ENCODE results near the gene NYNRIN. TPM values are rescaled to one million over a fixed set of nuclear protein-coding genes. Genes with fewer than 3 reads are reported as not detected.
A peak's percentile ranks its signal among the peaks of the same experiment; 100 is the strongest.

The NYNRIN gene
- total RNA-seq, 1 donor from 2014 or later: 39.6 TPM

- peaks cover 41% of the 10 kb centered on the region for H3K4me1 Mint-ChIP-seq (ENCODE audit: unreplicated experiment)
Observed at GRCh38 chr14:24437736-24438067, 38.9 kb downstream of the NYNRIN start.

GRCh38 chr14:24438223-24439097 lies 39.7 kb downstream of the NYNRIN start:
- H3K4me1 Mint-ChIP-seq (ENCODE audit: unreplicated experiment): peaks cover 40% of the 10 kb centered on the region
- H3K27ac Mint-ChIP-seq (ENCODE audit: unreplicated experiment): peak overlapping the region; percentile 34
- H3K9me3 Mint-ChIP-seq (ENCODE audit: unreplicated experiment): no peaks in the 10 kb centered on the region
- H3K36me3 Mint-ChIP-seq (ENCODE audit: unreplicated experiment): peaks cover 31% of the 10 kb centered on the region
- H3K27me3 Mint-ChIP-seq (ENCODE audit: unreplicated experiment): no peaks in the 10 kb centered on the region
- H3K4me3 Mint-ChIP-seq (ENCODE audit: unreplicated experiment): no peak overlapping the region
- TF ChIP-seq, protein P1, sequence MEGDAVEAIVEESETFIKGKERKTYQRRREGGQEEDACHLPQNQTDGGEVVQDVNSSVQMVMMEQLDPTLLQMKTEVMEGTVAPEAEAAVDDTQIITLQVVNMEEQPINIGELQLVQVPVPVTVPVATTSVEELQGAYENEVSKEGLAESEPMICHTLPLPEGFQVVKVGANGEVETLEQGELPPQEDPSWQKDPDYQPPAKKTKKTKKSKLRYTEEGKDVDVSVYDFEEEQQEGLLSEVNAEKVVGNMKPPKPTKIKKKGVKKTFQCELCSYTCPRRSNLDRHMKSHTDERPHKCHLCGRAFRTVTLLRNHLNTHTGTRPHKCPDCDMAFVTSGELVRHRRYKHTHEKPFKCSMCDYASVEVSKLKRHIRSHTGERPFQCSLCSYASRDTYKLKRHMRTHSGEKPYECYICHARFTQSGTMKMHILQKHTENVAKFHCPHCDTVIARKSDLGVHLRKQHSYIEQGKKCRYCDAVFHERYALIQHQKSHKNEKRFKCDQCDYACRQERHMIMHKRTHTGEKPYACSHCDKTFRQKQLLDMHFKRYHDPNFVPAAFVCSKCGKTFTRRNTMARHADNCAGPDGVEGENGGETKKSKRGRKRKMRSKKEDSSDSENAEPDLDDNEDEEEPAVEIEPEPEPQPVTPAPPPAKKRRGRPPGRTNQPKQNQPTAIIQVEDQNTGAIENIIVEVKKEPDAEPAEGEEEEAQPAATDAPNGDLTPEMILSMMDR (IDR thresholded peaks at IDR 0.05): no peak
- no peak for DNase-seq (ENCODE audit: extremely low spot score, unreplicated experiment)

More at GRCh38 chr14:24437736-24438067, 38.9 kb downstream of the NYNRIN start:
- Mint-ChIP-seq H3K36me3 (ENCODE audit: unreplicated experiment) (peaks cover 38% of the 10 kb centered on the region), H3K9me3 (ENCODE audit: unreplicated experiment) (no peaks in the 10 kb centered on the region), H3K4me3 (ENCODE audit: unreplicated experiment) (no peak overlapping the region), H3K27ac (ENCODE audit: unreplicated experiment) (no peak overlapping the region), H3K27me3 (ENCODE audit: unreplicated experiment) (no peaks in the 10 kb centered on the region)
- no peak for DNase-seq (ENCODE audit: extremely low spot score, unreplicated experiment)
- TF ChIP-seq, protein P1 (IDR thresholded peaks at IDR 0.05): no peak

DNA sequence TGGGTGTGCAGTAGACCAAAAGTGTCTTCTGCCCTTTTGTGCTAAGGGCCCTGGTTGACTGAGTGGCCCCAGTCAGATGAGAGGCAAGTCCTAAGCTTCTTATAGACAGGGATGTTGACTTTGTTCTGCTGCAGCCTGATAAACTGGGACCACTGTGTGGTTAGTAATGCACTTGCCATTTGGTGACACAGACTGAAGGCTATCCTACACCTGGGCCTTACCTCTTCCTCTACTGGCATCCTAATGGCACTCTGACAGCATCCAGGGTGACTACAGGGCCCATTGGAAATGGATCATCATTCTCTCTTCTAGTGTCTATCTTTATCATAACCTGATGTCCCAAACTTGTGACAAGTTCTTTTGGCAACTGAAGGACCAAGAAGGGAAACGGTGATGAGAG lies 40.5 kb downstream of the NYNRIN start:
- Mint-ChIP-seq H3K4me3 (ENCODE audit: unreplicated experiment) (no peak overlapping the region), H3K27me3 (ENCODE audit: unreplicated experiment) (no peaks in the 10 kb centered on the region), H3K4me1 (ENCODE audit: unreplicated experiment) (peaks cover 42% of the 10 kb centered on the region), H3K27ac (ENCODE audit: unreplicated experiment) (no peak overlapping the region), H3K36me3 (ENCODE audit: unreplicated experiment) (peaks cover 28% of the 10 kb centered on the region), H3K9me3 (ENCODE audit: unreplicated experiment) (no peaks in the 10 kb centered on the region)
- TF ChIP-seq, protein P1 (IDR thresholded peaks at IDR 0.05): no peak
- DNase-seq (ENCODE audit: extremely low spot score, unreplicated experiment): no peak

GRCh38 chr14:24439830-24440605 lies 41.2 kb downstream of the NYNRIN start:
- Mint-ChIP-seq H3K27ac (ENCODE audit: unreplicated experiment) (no peak overlapping the region), H3K4me1 (ENCODE audit: unreplicated experiment) (peaks cover 42% of the 10 kb centered on the region)

More at GRCh38 chr14:24439830-24440605, 41.2 kb downstream of the NYNRIN start:
- Mint-ChIP-seq H3K36me3 (ENCODE audit: unreplicated experiment) (peaks cover 28% of the 10 kb centered on the region), H3K9me3 (ENCODE audit: unreplicated experiment) (no peaks in the 10 kb centered on the region), H3K27me3 (ENCODE audit: unreplicated experiment) (no peaks in the 10 kb centered on the region), H3K4me3 (ENCODE audit: unreplicated experiment) (no peak overlapping the region)
- no peak for DNase-seq (ENCODE audit: extremely low spot score, unreplicated experiment)
- TF ChIP-seq, protein P1 (IDR thresholded peaks at IDR 0.05): no peak
